22Rv1 (cell line): ENCODE data around the gene TFCP2L1.

Experiments
- CTCF ChIP-seq: fragments of 450-650 bp; IDR thresholded peaks from 2 replicates; pipeline ENCODE4 v1.5.1; 2017; ENCODE audit warnings: mild to moderate bottlenecking
- ZFX ChIP-seq: fragments of 450-650 bp; IDR thresholded peaks from 2 replicates; pipeline ENCODE4 v1.6.1; 2017; ENCODE audit warnings: antibody characterized with exemption, borderline replicate concordance

- no peak for TF ChIP-seq CTCF
- TF ChIP-seq ZFX: no peak
Measured at GRCh38 chr2:121246704-121247255, 38.2 kb downstream of the TFCP2L1 start.
